NCI-H2196 (cell line): ENCODE data around the gene MN1.

Source experiments
- DNase-seq: peaks from one replicate; lab custom pipeline; 2025; ENCODE audit not compliant: unreplicated experiment; lab: John Stamatoyannopoulos, UW

The MN1 gene

DNA sequence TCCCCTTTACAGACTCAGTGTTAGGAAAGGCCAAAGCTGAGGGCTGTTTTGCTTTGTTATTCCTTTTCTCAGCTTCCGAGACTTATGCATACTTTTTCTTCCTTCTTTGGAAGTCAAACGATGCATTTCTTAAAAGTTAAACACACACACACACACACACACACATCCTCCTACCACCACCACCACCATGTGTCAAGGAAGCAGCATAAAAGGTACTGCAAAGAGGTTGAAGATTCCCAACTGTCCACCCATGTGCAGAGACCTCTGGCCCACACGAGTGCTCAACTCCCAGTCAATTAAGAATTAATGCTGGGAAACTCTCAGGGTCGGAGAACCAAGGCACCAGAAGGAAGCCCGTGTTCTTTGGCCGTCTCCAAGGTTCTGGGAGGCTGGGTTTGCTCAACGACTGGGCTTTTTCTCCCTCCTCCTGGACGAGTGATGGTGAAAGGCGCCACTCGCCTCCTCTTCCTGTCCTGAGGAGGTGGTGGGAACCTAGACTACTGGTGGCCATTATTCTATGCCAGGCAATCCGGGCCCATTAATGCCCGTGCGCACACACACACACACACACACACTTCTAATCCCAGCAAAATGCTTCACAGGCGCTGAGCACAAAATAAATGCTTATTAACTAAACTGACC, 15.1 kb downstream of the MN1 start:
- no peak for DNase-seq

DNA sequence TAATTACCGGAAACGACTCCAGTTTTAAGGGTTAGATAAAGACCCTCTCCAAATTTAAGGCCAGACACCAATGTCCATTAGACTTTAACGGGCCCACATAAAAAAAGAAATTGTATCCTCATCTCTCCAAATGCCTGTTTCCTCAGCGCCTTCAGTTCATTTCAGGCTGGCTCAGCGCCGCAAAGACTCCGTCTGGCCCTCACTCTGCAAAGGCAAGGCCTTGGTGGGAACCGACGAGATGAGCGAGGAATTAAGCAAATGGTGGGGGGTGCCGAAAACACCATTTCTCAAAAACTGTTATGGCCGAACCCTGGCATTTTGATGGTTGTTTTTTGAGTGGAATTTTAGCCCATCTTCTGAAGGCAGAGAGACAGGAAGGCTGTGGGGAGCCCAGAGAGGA, 15.7 kb downstream of the MN1 start:
- DNase-seq = no peak

DNA sequence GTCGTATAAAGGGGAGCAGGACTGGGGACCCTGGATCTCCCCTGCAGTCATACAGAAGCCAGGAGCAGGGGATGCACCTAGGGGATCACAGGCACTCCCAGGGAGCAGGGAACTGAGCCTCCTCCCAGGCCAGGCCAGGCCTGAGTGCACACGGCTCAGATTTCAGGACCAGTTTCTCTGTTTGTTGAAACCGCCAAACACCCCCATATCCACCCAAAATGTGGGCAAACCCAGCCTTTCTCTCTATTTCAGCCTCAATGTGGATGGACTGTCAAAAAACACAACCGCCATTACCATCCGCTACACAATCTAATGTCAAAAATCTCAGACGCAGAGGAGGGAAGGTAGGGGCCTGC, 17.5 kb downstream of the MN1 start:
- DNase-seq = no peak

DNA sequence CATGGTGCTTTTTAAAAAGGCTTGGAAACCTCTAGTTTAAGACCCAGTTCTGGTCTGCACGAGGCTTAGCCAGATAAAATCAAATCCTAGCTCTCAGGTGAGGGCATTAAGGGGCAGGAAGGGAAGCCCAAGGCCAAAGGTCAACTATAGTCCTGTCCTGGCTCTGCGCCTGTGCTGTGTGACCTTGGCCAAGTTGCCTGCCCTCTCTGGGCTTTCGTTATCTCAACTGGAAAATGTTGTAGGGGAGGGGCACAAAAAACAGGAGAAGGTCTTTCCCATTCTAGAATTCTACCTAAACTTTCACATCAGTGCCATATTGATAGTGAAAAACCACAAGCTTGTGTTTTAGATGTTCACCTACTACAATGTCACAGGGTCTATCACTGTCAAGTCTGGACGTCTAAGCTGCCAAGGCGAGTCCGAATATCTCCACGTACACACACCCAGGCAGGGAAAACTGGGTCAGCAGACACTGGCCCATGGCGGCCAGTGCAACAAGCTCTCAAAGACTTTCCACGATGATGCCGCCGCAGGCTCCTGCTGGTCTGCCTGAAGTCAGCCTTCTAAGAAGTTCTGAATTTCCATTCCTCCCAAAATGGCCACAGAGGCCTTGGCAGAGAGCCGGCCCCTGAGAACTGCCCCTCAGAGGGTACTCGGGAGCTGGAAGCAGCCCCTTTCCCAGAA, 18.0 kb downstream of the MN1 start:
- no peak for DNase-seq

DNA sequence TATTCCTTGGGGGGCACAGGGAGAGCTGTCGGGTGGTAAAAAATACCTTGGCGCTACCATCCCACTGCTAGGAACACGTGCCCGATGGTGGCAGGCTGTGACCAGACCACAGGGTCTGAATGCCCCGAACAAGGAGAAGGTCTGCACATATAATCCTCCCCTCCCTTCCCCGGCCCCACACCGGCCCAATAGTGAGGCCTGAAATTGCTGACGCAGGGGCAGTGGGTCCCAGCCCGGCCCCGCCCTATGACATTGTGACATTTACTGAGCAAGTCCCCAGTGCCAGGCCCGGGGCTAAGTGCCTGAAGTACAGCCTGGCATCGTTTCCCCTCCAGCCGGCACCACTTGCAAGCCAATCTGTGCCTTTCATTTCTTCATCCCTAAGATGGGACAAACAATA, 19.5 kb downstream of the MN1 start:
- DNase-seq = no peak

DNA sequence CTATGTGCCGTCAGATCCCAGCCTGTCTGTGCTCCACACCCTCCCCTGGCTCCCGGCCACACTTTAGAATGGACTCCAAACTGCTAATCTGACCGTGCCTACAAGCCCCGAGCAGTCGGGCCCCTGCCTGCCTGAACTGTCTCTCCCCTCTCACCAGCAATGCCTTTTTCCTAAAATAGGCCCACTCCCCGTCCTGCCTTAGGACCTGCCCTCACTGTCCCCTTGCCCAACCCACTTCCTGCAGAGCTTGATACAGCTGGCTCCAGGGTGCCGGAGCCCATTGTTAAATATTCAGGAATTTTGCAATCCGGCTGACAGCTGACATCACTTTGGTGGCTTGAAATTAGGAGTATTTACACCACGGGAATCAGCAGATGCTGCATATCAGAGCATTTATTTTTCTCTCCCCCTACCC, 21.4 kb downstream of the MN1 start:
- no peak for DNase-seq

DNA sequence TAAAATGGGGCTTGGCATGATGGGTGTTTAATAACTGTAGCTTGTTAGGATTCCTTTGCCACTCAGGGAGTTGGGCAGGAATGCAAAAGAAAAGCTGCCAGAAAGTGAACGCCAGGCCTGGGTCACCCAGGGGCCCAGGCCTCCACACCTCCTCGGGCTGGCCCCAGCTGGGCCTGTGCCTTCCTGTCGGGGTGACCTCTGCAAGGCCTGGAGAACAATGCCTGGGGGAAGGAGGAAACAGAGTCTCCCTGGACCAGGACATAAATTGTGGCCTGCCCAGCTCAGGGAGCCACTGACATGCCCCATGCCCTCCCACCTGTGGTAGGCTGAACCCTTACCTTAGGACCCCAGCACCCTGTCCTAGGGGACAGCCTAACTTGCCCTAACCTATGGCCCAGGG, 21.9 kb downstream of the MN1 start:
- DNase-seq = no peak

DNA sequence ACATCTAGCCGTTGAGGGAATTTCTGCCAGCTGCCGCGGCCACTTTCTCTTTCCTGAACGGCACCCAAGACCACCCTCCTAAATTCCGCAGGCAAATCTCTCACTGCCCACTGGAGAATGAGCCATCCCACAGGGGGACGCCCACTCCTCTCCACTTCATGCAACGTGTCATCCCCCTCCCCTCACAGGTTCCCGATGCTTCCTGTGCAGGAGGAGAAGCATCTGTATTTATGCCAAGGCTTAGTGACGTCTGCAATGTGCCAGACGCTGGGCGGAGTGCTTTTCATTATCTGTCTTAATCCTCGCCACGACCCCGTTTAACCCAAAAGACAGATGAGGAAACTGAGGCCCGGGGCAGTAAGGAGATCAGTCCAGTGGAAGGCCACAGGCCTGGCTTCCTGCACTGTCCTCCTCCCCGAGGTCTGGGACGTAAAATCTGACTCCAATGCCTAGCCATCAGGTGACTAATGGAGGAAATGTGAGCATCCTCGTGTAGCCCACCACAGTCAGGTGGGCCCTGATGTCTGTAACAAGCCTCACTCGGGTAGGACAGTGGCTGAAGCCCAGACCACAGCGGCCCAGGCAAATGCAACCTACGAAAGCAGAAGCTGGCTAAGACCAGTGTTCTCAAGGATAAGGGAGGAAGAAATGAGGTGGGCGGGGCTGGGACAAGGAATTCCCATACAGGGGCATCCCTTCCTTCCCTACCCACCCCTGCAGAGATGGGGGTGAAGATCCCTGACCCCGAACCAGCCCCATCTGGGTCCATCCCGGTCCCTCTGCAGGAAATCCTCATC, 23.1 kb downstream of the MN1 start:
- no peak for DNase-seq

DNA sequence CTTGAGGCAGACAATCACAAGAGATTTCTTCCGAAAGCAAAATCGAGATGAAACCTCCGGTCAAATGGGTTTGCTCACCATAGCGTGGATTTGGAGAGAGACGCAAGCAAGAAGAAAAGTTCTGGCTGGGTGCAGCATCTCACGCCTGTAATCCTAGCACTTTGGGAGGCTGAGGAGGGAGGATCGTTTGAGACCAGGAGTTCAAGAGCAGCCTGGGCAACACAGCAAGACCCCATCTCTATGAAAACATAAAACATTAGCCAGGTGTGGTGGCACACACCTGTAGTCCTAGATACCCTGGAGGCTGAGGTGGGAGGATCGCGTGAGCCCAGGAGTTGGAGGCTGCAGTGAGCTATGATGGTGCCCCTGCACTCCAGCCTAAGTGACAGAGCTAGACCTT, 24.4 kb downstream of the MN1 start:
- DNase-seq = no peak

DNA sequence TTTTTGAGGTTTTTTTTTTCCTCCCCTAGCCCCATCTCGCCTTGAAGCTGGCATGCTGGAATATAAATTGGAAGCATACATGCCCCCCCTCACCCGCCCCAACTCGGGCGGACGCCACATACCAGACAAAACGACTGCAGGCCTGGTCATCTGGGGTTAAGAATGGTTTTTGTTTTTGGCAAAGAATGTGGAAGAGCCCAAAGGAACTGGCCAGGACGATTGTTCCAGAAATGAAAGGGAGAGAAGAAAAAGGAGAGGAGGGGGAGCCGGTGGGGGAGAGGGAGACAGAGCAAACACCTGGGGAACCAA, 25.0 kb downstream of the MN1 start:
- DNase-seq = no peak

DNA sequence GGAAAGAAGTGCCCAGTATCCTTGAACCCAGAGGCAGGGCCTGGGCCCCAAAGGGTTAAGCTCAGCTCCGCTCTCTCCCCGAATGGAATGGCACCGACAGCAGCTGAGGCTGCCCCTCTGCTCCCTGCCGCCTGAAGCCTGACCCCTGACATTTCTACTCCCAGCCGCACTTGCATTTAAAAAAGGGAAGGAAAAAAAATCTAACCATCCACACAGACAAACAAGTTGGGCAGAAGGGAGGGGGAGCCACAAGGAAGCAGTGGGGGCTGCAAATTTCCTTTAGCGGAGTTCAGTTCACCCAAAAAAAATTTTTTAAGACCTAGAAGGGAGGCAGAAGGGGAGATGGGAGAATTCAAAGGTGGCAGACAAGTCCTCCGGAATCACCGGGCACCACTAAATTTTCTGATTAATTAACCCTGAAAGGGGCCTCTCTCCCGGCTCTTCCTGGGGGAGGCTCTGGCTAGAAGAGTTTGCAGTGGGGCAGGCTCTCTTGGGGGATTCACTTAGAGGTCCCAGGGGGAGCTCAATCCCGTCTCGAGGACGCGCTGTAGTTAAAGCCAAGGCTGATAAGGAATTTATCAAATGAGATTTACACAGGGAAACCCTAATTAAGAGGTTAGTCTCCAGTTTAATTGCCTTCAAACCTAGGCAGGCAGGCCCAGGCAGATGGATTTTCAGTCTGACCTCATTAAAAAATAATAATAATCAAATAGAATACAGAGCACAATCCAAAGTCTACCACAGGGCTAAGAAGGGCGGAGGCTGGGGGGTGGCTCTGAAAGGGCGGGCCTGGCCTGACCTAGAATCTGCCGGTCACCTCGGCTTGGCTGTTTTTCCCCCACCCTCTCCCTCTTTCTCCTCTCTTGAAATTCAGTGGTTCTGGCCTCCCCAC, 25.6 kb downstream of the MN1 start:
- no peak for DNase-seq

DNA sequence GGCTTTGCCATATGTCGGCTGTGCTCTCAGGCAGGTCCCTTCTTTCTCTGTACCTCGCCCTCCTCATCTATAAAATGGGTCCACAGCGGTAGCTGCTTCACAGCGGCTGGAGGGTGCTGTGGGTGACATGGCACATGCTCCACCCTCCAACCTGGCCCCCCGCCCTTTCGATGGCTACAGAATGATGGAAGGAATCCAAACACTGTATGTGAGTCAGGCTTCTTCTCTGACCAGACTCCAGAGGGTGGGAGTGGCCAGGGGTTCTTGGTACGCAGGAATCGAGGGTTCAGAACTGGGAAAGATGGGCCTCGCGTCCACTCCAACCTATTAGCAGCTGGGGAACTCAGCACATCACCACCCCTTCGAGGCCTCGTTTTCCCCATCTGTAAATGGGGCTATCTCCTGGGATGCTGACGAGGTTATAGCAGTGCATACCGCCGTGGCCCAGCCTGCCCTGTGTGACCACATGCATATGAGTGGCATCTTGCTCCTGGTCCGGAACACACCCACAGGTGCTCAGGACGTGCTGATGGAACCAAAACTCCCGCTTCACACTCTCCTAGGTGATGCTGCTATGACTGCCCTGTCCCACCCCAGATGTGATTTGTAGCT, 26.4 kb downstream of the MN1 start:
- no peak for DNase-seq

DNA sequence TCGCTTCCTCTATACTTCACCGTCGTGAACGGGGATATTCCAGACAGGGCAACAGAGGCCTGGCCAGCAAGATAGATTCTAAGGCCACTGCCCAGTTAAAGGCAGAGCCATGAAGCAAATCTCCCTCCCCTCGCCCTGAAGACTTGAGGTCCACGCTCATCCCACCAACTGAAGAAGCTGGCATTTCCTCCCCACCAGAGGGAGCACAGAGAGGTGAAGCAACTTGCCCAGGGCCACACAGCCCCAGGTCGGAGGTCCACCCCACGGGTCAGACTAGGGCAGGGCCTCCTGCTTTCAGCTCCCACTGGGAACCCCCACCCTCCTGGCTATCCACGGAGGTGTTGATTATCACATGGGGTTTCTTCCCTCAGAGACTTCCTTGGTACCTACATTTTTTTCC, 27.4 kb downstream of the MN1 start:
- no peak for DNase-seq

DNA sequence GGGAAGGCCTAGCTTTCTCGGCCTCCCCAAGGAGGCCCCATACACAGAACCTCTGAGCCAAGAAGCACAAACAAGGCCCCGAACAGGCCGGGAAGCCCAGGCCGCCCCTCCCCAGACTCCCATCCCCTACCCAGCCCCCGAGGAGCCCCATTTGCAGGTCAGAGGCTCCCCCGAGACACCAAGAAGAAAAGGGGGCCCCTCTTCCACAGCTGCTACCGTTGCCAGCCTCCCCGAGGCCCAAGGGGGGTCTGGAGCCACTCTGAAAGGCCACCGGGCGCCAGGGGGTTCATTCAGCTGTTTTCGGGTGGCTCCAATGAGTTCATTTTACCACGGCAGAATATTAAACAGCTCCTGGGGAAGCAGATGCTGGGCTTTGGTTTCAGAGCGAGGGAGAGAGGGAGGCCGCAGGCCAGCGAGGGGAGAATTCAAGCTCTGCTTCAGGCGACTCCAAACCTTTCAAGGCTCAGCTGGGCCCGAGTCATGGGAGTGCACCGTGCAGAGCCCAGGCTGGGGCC, 28.5 kb downstream of the MN1 start:
- no peak for DNase-seq

DNA sequence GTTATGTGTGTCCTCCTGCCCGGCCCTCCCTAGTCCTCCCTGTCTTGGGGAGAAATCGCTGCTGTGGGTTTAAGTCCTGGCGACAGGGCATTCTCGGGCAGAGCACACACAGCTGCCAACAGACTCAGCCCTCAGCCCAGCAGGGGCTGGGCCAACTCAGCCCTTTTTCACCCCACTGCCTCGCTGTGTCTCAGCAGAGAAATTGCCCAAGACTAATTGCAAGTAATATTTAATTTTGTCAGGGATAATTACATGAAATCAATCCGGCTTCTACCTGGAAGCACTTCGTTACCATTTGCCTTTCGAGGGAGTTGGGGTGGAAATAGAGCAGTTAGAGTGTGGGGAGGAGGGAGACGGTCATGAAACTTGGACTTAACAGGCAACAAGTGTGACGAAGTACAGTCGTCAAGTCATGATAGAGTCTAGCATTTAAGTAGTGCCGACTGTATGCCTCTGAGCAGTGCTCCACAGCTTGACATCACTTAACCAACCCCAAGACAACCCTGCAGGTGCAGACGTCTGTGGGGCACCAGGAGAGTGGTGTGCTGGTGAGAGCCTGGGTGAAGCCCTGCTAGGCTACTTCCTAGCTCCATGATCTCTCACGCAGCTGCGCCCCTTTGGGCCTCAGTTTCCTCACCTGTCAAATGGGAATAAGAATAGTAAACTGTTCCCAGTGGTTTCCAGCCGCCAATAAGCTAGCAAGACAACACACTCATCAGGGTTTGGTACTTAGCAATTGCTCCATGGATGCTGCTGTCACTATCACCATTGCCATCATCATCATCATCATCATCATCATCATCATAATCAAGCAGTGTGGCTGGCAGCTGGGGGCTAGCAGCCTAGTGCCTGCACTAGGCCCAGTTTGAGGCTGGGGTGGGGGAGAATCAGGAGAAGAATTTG, 29.2 kb downstream of the MN1 start:
- no peak for DNase-seq

DNA sequence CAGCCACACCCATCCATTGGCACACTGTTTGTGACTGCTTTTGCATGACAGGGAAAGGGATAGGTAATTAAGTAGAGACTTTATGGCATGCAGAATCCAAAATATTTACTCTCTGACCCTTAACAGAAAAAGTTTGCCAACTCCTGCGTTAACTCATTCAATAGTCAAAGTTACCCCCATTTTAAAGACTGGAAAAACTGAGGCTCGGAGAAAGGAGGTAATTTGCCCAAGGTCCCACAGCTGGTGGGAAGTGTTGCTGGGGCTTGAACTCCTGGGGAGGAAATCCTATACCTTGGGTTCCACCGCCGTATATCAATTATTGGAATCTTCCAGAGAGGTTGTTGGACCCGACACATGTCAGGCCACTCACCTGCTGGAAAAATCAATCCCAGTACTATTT, 29.9 kb downstream of the MN1 start:
- no peak for DNase-seq

DNA sequence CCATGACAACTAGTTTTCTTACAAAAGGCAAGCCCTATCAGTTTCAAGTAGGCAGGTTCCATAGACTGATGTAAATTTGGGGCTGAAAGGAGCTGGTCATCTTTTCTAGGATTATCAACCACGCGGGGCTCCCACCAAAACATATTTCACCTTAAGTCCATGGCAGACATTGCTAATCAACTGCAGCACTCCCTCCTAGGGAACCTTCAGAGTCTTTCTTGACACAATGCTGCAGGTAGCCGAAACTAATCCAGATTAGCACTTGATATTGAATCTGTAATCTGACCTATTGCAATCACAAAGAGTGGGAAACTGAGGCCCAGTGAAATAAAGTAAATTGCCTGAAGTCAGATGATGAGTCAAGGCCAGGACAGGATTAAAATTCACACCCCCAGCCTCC, 32.5 kb downstream of the MN1 start:
- no peak for DNase-seq

DNA sequence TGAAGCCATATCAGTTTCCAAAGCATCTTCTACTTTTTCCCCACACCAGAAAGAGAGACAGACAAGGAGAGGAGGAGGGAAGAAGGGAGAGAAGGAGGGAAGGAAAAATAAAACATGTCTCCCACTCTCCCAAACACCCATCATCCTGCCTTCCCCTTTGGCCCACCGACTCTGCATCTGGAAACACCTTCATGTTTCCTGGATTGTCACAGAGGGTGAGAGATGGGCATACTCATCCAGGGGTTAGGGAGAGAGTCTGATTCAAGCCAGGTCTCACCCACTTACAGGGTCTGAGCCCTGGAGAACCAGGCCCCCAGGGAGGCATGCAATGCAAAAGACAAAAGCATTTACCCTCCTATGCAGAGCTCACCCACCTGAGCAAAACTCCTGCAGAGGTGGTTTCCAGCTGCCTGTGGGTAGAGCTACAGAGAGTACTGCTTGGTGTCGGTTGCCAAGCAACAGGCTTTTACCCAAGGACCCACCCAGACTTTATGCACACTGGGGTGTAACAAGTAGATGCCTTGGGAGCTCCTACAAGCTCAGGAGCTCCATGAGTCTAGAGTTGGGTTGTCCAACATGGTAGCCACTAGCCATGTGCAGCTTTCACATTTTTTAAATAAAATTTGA, 33.4 kb downstream of the MN1 start:
- DNase-seq = no peak

DNA sequence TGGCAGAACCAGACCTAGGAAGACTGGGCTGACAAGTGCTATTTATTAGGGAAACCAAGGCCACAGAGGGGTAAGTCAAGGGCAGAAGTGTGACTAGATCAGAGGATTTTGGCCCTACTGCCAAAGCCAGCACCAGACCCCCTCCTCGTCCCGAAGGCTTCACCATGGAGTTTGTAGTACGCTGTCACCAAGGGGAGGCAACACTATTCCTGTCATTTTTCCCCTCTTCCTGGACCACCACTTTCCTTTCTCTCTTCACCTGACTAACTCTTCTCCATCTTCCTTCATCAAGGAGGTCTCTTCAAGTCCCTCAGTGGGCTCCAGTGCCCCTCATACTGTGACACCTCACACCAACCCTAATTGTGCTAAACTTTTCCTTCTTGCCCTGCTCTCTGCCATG, 34.9 kb downstream of the MN1 start:
- DNase-seq = no peak
